NB4 (cell line): Measurements from ENCODE around the gene KLHL33.
"Not testable (repeated sequence)": the region's sequence is repeated elsewhere in the genome, so short reads cannot be mapped to it uniquely, and the experiment has no call there.

Experiments used
- DNase-seq: peaks from one replicate; pipeline ENCODE4 v3.0.0; 2010; ENCODE audit warnings: low read depth
- H3K4me3 ChIP-seq: one replicate; pipeline ENCODE4 v1.5.1; 2011; ENCODE audit warnings: mild to moderate bottlenecking, low read depth, low read length, moderate library complexity
- CTCF ChIP-seq: IDR thresholded peaks from one replicate; pipeline ENCODE4 v1.5.1; 2012; ENCODE audit warnings: low read depth, low read length
- MAX ChIP-seq: IDR thresholded peaks from 2 replicates; pipeline ENCODE4 v1.6.1; 2011; ENCODE audit warnings: low read depth, low read length
- MYC ChIP-seq: IDR thresholded peaks from 2 replicates; pipeline ENCODE4 v1.6.1; 2011; ENCODE audit warnings: low read depth, low read length
- POLR2A ChIP-seq: IDR thresholded peaks from 2 replicates; pipeline ENCODE4 v1.6.1; 2011; ENCODE audit warnings: mild to moderate bottlenecking; ENCODE audit not compliant: insufficient read length; ENCODE audit errors: extremely low read depth

Gene KLHL33

GRCh38 chr14:20454516-20455354 is 18.8 kb upstream of the KLHL33 start, which contains the start of the genes APEX1 and OSGEP:
TSS of gene APEX1 (plus strand) at chr14:20455226. CDS start at chr14:20455646, 420 bp downstream.
TSS of gene OSGEP (minus strand) at chr14:20454812. CDS start at chr14:20454683, 129 bp downstream.
- H3K4me3 ChIP-seq, result peak within 1 kb of the TSS; percentile 87
- peak; percentile 74 for TF ChIP-seq POLR2A
- peak; percentile 100 for TF ChIP-seq MAX
- no peak for TF ChIP-seq CTCF
- peak; percentile 96 for TF ChIP-seq MYC
- peak; percentile 99 for DNase-seq

- not testable (repeated sequence) for DNase-seq
Measured at GRCh38 chr14:20452831-20453230, 16.9 kb upstream of the KLHL33 start.

GRCh38 chr14:20446889-20447288 is 10.9 kb upstream of the KLHL33 start:
- no peak overlapping the region for H3K4me3 ChIP-seq
- DNase-seq, result no peak
- no peak for TF ChIP-seq MAX
- TF ChIP-seq CTCF, result no peak
- no peak for TF ChIP-seq MYC
- no peak for TF ChIP-seq POLR2A

More at GRCh38 chr14:20452831-20453230, 16.9 kb upstream of the KLHL33 start:
- peak overlapping the region; percentile 6 for H3K4me3 ChIP-seq

GRCh38 chr14:20443650-20444049 is 7.7 kb upstream of the KLHL33 start:
- DNase-seq, H3K4me3 ChIP-seq: not testable (repeated sequence)

- no peak for DNase-seq
- H3K4me3 ChIP-seq, result no peak overlapping the region
- TF ChIP-seq CTCF, result no peak
- TF ChIP-seq MAX, result no peak
- no peak for TF ChIP-seq POLR2A
- no peak for TF ChIP-seq MYC
Measured at GRCh38 chr14:20441461-20441860, 5.5 kb upstream of the KLHL33 start.

GRCh38 chr14:20440882-20441281 is 4.9 kb upstream of the KLHL33 start:
- H3K4me3 ChIP-seq, result no peak overlapping the region
- DNase-seq, result peak; percentile 39
- TF ChIP-seq POLR2A (no peak), MYC (no peak), MAX (no peak), CTCF (no peak)

- no peak overlapping the region for H3K4me3 ChIP-seq
- TF ChIP-seq CTCF (no peak), MYC (no peak), POLR2A (no peak), MAX (no peak)
- no peak for DNase-seq
Measured at GRCh38 chr14:20440465-20440864, 4.5 kb upstream of the KLHL33 start.
